ENCODE measurements around the gene TIGD2.

DNA sequence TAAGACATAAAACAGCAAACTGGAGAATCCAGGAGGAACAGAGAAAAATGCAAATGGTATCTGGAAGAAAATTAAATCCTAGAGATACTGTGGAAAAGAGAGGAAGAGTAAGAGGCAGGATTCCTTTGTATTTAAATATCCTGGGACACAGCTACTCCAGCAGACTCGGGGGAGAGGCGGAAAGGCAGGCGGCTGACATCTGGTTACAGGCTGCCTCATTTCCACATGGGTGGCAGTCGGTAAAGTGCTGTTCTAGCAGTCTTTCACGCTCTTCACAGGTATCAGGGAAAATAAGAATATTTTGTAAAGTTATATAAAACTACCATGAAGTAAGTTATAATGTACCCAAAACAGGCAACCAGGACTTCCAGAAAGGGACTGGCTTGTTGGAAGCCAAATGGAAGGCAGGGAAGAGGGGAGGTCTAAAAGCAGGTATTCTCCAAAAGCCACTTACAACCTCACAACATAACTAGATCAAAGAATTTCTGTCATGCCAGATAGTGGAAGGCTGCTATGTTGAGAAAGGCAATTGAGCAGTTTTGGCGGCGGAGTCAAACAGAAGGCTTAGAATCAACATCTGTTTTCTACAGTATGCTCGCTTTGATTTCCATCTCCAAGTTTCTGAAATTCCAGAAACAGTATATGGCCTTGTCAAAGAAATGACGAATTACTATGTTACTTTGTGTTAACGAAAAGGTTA is 1.3 kb upstream of the TIGD2 start:
- TF ChIP-seq GATA2 (IDR thresholded peaks at IDR 0.05; ENCODE audit: low read depth, low read length): no peak
- TF ChIP-seq GATA3 (IDR thresholded peaks at IDR 0.05; ENCODE audit: low read depth, low read length): no peak
